Measurements from ENCODE around the gene OR6S1.

Gene OR6S1

DNA sequence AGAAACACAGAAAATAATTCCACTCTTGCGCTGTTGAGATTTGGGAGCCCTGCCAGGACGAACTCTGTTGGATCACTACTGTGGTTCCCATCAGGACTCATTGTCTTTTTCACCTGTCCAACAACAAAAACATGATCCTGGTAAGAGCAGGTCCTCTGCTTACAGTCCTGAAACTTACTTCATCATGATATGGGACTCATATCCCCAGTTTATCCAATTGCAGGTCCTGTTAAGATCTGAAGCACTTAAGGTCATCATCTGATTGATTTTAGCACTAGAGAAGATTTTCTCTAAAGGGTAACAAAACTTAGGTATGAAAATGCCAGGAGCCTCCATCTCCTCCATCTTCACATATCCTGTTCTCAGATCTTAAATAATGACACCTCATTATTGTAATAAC lies at the start of gene OR6S1:
OR6S1 (minus strand) TSS at position 101 of the 400 bp plus-strand sequence; CDS start at position 101, 0 bp downstream.
- no peak for DNase-seq

GRCh38 chr14:20690848-20691640 lies 49.6 kb upstream of the OR6S1 start:
- DNase-seq = peak; percentile 37

DNA sequence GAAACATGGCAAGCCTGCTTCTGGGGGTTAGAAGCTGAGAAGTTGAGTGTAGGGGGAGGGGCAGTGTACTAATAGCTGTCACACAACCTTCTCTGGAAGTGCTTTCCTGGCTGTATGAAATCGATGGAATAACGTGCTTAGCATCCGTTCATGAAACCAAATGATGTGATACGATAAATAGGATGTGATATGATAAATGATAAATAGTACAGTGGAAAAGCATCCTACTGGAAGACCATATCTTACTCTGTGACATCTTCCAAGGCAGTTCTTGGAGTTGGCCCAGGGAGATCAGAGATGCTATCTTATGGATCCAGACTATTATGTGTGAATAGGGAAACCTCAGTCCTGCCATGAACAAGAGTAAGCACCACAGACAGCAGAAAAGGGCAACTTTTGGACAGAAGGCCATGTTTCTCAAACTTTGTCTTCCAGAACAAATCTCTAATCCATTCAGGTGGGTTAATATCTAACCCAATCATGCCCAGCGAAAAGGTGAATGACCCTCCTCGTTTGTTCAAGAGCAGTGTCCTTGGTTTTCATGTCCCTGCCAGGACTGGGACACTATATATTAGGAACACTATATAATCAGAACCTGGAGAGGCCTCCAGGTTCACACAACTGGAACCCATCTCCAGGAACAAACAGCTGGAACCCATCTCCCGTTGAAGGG lies 46.8 kb upstream of the OR6S1 start, which contains the start of gene ANG:
ANG (plus strand) TSS at position 598 of the 673 bp plus-strand sequence. CDS start 4,801 bp downstream, outside the sequence.
- DNase-seq = no peak

- no peak for DNase-seq
Observed at GRCh38 chr14:20687362-20688166, 46.1 kb upstream of the OR6S1 start.

DNA sequence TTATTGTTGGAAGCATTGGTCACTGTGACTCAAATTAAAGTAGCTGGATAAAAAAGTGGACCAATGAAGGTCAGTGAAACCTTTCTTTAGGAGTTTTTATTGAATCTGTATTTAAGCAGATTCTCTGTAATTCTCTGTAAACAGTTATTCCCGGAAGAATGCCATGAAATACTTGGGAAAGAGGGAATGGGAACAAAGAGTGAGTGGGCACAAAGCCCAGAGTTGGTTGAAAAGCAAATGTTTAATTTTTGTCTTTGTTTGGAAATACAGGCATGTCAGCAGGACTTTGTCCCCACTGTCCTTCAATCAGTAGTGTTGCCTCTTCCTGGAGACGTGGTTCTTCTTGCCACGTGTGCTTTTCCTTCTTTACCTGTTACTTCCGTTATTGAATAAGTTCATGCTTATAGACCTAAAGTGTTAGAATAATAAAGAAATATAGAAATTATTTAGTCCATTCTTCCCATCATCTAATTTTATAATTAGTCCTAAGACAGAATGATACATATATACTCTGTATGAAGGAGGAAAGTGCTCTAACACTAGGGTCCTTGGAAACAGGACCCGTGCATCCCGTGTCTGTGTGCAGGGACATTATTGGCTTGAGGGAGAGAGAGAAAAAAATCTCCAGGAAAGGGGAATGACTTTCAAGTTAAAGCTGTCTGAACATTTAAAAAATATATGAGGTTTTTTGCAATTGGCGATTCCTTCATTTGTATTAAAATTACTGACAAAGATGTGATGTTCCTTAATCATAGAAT lies 45.1 kb upstream of the OR6S1 start:
- no peak for DNase-seq

GRCh38 chr14:20684662-20685456 lies 43.4 kb upstream of the OR6S1 start:
- DNase-seq = no peak

- peak; percentile 76 for DNase-seq
Observed at GRCh38 chr14:20683891-20684661, 42.6 kb upstream of the OR6S1 start, which contains the start of gene RNASE4. TSS of gene RNASE4 (plus strand) at chr14:20684560. CDS start at chr14:20699372, 14,812 bp downstream.

DNA sequence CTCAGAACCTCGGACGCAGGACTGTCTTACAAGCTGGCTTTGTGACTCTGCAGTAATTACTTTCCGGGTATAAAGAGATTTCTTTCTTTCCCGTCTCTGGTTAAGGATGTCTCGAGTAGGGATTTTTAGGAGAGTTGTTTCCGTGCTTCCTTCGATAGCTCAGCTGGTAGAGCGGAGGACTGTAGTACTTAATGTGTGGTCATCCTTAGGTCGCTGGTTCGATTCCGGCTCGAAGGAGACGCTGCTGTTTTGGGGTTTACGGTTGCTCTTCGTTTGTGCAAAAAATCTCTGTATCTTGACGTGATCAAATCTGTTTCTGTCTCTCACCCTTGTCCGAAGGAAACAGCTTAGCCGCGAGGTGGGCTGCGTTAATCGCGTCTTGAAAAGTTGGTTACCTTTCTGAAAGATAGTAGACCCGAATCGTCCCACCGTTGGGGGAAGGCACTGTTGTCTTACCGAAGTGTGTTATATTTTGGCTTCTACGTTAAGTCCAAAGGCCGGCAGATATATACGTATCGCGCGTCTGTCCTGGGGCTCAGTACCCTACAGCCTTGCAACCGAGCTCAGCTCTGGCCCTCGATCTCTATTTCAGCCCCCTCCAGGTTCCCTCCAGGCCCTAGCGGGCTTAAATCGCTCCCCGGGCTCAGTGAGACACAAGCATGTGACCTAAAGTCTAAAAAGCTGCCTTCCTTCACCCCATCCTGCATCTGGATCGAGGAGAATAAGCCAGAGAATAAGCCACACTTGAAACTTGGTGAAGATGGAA lies 41.8 kb upstream of the OR6S1 start:
- peak; percentile 75 for DNase-seq

- peak; percentile 72 for DNase-seq
Observed at GRCh38 chr14:20682435-20683124, 41.1 kb upstream of the OR6S1 start.

- DNase-seq = no peak
Observed at GRCh38 chr14:20682127-20682434, 40.6 kb upstream of the OR6S1 start.

DNA sequence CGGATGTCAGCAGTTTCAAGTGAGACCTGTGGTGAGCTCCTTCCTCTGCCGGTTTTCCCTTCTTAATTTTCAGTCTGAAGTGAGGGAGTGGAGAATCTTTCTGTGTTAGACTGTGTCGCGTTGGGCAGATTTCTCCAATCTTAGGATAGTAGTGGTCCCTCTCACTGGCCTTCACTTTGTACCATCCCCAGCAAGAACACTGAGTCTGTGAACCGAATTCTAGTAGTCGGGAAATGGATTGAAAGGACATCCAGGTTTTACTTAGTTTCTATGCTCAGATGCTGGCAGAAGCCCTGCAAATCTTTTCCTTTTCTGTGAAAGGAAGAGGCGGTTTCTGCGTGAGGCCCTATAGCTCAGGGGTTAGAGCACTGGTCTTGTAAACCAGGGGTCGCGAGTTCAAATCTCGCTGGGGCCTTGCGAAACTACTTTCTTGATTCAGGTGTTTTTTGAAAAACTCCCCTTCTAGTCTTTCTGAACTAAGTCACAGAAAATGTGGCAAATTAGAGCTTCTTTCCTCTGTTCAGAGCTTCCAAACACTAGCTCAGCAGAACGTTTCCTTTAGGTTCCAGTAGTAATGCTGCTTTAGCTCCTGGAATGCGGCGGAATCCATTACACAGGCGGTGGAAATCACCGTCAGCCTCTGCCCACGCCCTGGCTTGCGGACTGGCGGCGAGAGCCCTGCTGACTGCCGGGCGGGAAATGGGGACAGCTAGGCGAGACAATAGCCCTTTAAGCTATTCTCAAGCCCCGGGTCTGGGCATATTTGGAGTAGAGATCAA lies 40.0 kb upstream of the OR6S1 start:
- peak; percentile 86 for DNase-seq

- DNase-seq = no peak
Observed at GRCh38 chr14:20680843-20681347, 39.4 kb upstream of the OR6S1 start.

- no peak for DNase-seq
Observed at GRCh38 chr14:20680363-20680762, 38.9 kb upstream of the OR6S1 start.

DNA sequence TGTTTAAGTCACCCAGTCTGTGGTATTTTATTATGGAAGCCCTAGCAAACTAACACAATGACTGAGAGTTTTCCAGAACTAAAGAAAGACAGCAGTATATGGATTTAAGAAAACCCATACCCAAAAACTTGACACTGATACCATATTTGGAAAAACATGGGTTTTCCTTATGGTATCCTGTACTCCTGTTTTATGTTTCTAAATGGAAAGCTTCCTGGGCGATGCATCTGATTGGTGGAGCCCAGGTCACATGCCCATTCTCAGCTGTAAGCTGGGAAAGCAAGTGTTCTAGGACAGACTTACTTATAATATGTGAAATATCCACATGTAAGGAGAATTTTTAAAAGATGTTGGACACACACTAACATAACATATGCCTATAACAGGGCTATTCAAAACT lies 38.4 kb upstream of the OR6S1 start:
- peak; percentile 24 for DNase-seq

- no peak for DNase-seq
Observed at GRCh38 chr14:20676072-20676471, 34.6 kb upstream of the OR6S1 start.

- no peak for DNase-seq
Observed at GRCh38 chr14:20675669-20676068, 34.2 kb upstream of the OR6S1 start.

DNA sequence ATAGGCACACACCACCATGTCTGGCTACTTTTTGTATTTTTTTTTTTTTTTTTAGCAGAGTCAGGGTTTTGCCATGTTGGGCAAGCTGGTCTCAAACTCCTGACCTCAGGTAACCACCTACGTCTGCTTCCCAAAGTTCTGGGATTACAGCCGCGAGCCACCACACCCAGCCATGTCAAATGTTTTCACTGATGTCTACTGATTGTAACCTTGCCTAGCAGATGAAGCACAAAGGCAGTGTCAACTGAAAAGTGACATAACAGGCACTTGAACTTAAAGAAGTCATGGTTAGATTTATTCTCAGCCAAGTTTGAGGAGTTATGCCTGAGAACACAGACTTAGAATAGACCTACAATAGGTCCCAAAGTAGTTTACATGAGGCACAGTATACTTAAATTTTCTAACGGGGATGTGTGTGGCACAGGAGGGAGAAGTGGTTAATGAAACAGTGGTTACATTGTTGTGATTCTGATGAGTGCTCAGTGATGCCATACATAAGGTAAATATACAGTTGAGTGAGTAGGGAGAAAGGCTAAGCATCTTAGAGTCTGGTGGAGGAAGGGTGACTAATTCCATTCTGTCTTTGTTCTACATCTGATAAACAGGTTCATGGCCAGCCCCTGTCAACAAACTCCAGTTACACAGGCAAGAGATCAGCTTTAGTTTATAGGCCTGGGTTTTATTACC lies 30.2 kb upstream of the OR6S1 start:
- no peak for DNase-seq

DNA sequence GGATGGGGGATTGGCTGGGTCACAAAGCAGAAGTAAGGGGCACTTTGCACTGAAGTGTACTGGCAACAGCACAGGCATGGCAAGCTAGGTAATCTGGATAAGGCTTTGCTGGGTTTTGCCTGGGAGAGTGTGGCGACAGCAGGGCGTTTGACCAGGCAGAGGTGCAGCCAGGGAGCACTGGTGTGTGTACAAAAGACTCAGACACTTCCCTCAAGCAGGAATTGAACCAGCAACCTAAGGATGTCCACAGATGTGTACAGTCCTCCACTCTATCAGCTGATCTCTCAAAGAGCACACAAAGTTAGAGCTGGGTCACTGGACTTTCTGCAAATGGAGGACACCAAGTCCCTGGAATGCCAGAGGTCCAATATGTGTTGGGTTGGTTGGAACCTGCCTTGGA lies 27.5 kb upstream of the OR6S1 start:
- no peak for DNase-seq
